ENCODE results near the gene PDZRN3. TPM values are rescaled to one million over a fixed set of nuclear protein-coding genes. Genes with fewer than 3 reads are reported as not detected.
A peak's percentile ranks its signal among the peaks of the same experiment; 100 is the strongest.

The PDZRN3 gene
- total RNA-seq, 1 experiment from 2014 or later = 5.9 TPM

GRCh38 chr3:73667889-73668288 is 43.1 kb upstream of the PDZRN3 start:
- Mint-ChIP-seq H3K27me3 (ENCODE audit: low read depth) (no peaks in the 10 kb centered on the region), H3K4me1 (peaks cover 46 to 57% of the 10 kb centered on the region in 2 experiments), H3K36me3 (ENCODE audit: insufficient read depth in 1 of 3, low read depth in 3 of 3) (no peaks in the 10 kb centered on the region), H3K27ac (peak overlapping the region in 2 of 3 experiments; percentile 81 to 96; a peak in 5 of 7 replicates), H3K9me3 (no peaks in the 10 kb centered on the region), H3K4me3 (no peak overlapping the region)
- H3K23ac ChIP-seq (ENCODE audit: insufficient read length, low read depth, low read length) = no peak overlapping the region
- no CpG with 5 or more reads among the region's 3 CpGs for WGBS (ENCODE audit: extremely low coverage, insufficient read length, low lambda C conversion rate)
- no peak overlapping the region for H3K4me2 ChIP-seq (ENCODE audit: insufficient read depth, insufficient read length, low read length)
- H2AFZ ChIP-seq (ENCODE audit: low read length) = no peak overlapping the region
- H3K79me2 ChIP-seq (ENCODE audit: insufficient read depth, low read length) = no peaks in the 10 kb centered on the region
- H3K27ac ChIP-seq (ENCODE audit: insufficient read length, low read depth, low read length) = no peak overlapping the region
- no peak overlapping the region for H2BK5ac ChIP-seq (ENCODE audit: insufficient read length, low read length)
- no peaks in the 10 kb centered on the region; the same call in 1 of the 2 replicates for H3K27me3 ChIP-seq (ENCODE audit: insufficient read depth, low read length)
- H3K9me3 ChIP-seq (ENCODE audit: control insufficient read depth, low read depth, low read length) = no peaks in the 10 kb centered on the region
- DNase-seq = no peak
- H3K23me2 ChIP-seq (ENCODE audit: insufficient read length, low read depth, low read length, poor library complexity, severe bottlenecking) = no peaks in the 10 kb centered on the region
- H3T11ph ChIP-seq (ENCODE audit: low read length) = no peak overlapping the region
- H3K9ac ChIP-seq (ENCODE audit: extremely low read depth, insufficient read length, low read length) = no peak overlapping the region
- TF ChIP-seq CTCF (conservative IDR thresholded peaks at IDR 0.05) = no peak
- no peak overlapping the region for H4K8ac ChIP-seq (replicated peaks; ENCODE audit: insufficient read length, low read depth, low read length)
- no peak overlapping the region for H2BK12ac ChIP-seq (ENCODE audit: insufficient read length, low read depth, low read length)
- H4K91ac ChIP-seq (ENCODE audit: insufficient read length, low read depth, low read length) = no peak overlapping the region
- H3K14ac ChIP-seq (ENCODE audit: insufficient read depth, low read length) = no peak overlapping the region
- H4K20me1 ChIP-seq (ENCODE audit: control insufficient read depth, insufficient read depth, insufficient read length) = no peaks in the 10 kb centered on the region
- no peak overlapping the region for H4K5ac ChIP-seq (ENCODE audit: insufficient read length, low read depth, low read length)
- H3K4me1 ChIP-seq (ENCODE audit: insufficient read depth, low read length) = no peaks in the 10 kb centered on the region; the same call in 1 of the 2 replicates
- H2BK20ac ChIP-seq (ENCODE audit: low read depth, low read length, poor library complexity, severe bottlenecking) = no peak overlapping the region
- no peaks in the 10 kb centered on the region for H3K79me1 ChIP-seq (ENCODE audit: insufficient read depth, low read depth, low read length, poor library complexity, severe bottlenecking)
- H3K56ac ChIP-seq (ENCODE audit: insufficient read length, low read depth, low read length) = no peak overlapping the region
- no peak overlapping the region for H2BK120ac ChIP-seq (ENCODE audit: low read depth, low read length, poor library complexity, severe bottlenecking)
- no peak overlapping the region for H3K4ac ChIP-seq (ENCODE audit: low read depth, low read length)
- H2BK15ac ChIP-seq (ENCODE audit: low read depth, low read length) = no peak overlapping the region
- no peak overlapping the region for H2AK5ac ChIP-seq (ENCODE audit: insufficient read length, low read length)
- H3K18ac ChIP-seq (ENCODE audit: insufficient read length, low read depth, low read length) = no peak overlapping the region

Data from H9 (cell line).